GM18508 (cell line): ENCODE results near the gene MARK3.

ENCODE experiments used
- ATAC-seq: cut with Tn5 transposase; IDR thresholded peaks from one replicate; pipeline ENCODE4 v1.9.1; 2021; ENCODE audit warnings: moderate number of reproducible peaks; ENCODE audit not compliant: insufficient read depth, unreplicated experiment

Gene MARK3

DNA sequence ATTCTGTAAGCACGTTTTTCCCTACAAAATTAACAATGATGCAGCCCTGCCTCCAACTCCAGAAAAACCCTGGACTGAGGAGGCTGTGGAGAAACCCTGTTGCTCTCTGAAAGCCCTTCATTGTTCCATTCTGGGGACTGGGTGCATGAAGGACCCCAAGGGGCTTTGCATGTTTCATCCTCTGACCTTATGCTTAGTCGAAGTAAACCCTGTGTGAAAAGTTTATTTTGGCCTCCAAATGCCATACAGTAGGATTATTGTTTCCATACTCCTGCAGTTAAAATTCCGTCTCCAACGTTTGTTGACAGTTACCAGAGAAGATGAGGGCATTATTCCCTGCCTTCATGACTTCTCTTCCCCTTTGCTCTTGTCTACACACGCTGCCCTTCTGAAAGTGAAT is 91.4 kb downstream of the MARK3 start:
- ATAC-seq: no peak

- ATAC-seq: peak; percentile 78
Observed at GRCh38 chr14:103480595-103480994, 95.4 kb downstream of the MARK3 start.

- no peak for ATAC-seq
Observed at GRCh38 chr14:103483600-103483999, 98.4 kb downstream of the MARK3 start.

- no peak for ATAC-seq
Observed at GRCh38 chr14:103485504-103485903, 100.3 kb downstream of the MARK3 start.

GRCh38 chr14:103488071-103488470 is 102.9 kb downstream of the MARK3 start:
- ATAC-seq: no peak

GRCh38 chr14:103488960-103489359 is 103.7 kb downstream of the MARK3 start:
- no peak for ATAC-seq

DNA sequence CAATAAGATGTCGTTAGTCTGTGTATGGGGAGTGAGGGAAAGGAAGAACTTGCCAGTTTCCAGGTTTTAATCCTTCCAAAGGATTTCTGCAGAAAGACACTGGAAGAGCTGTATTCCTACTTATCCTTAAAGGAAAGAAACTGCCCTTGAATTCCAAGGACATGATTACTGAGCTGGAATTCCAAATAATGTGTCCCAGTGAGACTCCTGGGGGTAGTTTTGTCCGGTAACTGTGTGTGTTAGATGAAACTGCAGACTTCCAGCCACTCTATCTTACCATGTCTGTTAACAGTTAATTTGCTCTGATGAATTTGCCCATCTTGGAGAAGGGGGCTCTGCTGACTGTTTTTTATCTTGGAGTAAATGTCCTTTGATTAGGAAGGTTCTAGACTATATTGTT is 104.4 kb downstream of the MARK3 start:
- no peak for ATAC-seq

- no peak for ATAC-seq
Observed at GRCh38 chr14:103491691-103492090, 106.5 kb downstream of the MARK3 start.

GRCh38 chr14:103492156-103492925 is 107.1 kb downstream of the MARK3 start:
- ATAC-seq: no peak

DNA sequence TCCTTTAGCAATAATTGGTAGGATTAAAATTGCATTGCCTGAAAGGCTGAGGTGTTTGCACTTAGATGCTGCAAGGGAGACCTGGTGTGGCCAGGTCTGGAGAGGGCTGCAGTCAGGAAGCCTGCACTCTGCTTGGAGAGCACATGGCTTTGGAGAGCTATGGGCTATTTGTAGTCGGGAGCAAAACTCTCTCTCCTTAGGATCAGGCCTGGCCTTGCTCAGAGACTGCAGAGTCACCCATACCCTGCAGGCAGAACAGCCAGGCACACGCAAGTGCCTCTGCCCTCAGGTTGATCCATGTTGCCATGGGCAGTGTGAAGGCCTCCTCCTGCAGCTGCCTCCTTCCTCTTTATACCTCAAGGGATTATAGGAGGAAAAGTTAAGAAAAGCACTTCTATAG is 110.6 kb downstream of the MARK3 start:
- no peak for ATAC-seq

DNA sequence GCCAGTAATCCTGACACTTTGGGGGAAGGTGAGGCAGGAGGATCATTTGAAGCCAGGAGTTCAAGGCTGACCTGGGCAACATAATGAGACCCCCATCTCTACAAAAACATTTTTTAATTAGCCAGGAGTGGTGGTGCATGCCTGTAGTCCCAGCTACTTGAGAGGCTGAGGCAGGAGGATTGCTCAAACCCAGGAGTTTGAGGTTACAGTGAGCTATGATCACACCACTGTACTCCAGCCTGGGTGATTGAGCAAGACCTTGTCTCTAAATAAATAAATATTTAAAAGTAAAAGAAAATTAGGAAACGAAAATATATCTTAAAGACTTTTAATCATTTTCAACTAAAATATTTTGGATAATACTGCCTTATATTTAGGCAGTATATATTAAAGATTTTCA is 111.6 kb downstream of the MARK3 start:
- no peak for ATAC-seq

GRCh38 chr14:103499709-103500108 is 114.5 kb downstream of the MARK3 start:
- no peak for ATAC-seq

DNA sequence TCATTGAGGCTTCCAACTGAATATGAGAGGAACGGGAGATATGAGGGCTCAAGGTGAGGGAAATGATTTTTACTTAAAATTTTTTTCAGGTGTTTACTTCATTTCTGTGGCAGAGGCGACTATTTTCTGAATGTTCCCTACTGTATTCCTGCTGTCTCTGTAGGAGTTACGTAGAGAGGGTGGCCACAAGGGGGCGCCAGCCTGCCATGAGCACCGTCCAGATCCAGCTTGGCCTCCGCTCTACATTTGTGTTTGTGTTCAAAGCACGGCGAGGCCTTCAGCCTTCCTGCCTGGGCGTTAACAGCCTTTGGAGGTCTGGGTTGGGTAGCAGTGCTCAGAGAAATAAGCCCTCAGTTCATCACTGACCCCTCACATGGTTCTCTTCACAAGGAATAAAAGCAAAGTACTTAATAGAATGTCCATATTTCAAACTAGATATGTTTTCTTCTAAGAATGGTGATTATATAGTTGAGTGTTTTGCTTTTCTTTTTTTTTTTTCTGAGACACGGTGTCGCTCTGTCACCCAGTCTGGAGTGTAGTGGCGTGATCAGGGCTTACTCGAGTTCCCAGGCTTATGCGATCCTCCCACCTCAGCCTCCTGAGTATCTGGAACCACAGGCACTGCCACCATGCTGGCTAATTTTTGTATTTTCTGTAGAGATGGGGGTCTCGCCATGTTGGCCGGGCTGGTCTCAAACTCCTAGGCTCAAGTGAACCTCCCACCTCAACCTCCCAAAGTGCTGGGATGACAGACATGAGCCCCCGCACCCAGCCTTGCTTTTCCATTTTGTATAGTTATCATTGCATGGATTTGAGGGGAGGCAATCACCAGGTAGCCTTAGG is 115.2 kb downstream of the MARK3 start:
- no peak for ATAC-seq

DNA sequence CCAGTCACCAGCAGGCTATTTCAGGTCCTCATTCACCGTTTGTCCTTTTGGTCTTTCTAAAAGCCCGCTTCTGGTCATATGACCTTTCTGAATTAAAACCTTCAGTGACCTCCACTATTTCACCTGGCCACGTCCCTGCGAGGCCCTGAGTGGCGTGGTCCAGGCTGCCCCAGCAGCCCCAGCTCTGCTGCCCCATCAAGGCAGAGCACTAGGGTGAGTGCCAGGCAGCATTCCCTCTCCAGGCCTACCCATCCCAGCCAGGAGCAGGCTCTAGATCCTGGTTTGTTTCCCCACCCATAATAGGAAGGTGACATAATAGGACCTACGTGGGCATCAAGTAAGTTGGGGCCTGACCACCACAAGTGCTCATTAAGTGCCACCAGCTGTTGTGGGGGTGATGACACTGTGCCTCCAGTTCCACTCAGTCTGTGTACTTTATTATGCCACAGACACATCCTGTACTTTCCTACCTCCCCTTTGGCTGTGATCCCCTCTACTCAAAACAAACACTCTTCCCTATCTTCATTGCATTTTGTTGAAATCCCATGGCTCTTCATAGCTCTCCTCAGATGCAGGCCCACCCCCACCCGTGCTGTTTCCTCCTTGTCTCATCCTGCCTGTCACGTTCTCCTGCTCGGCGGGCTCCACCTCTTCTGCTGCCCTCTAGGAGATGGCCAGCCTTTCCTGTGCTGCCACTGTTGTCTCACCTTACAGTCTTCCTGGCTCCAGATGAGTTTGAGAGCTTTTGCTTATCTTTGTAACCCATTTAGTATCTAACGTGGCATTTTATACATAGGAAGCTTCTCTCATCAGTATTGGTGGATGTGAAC is 116.0 kb downstream of the MARK3 start:
- ATAC-seq: no peak

- no peak for ATAC-seq
Observed at GRCh38 chr14:103501921-103502669, 116.9 kb downstream of the MARK3 start.

- no peak for ATAC-seq
Observed at GRCh38 chr14:103502877-103503276, 117.7 kb downstream of the MARK3 start.

DNA sequence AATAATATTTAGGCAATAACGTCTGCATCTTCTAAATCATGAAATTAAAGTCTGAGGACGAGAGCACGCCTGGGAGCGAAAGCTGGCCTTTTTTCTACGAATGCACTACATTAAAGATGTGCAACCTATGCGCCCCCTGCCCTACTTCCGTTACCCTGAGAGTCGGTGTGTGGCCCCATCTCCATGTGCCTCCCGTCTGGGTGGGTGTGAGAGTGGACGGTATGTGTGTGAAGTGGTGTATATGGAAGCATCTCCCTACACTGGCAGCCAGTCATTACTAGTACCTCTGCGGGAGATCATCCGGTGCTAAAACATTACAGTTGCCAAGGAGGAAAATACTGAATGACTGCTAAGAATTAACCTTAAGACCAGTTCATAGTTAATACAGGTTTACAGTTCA is 118.1 kb downstream of the MARK3 start:
- ATAC-seq: no peak

DNA sequence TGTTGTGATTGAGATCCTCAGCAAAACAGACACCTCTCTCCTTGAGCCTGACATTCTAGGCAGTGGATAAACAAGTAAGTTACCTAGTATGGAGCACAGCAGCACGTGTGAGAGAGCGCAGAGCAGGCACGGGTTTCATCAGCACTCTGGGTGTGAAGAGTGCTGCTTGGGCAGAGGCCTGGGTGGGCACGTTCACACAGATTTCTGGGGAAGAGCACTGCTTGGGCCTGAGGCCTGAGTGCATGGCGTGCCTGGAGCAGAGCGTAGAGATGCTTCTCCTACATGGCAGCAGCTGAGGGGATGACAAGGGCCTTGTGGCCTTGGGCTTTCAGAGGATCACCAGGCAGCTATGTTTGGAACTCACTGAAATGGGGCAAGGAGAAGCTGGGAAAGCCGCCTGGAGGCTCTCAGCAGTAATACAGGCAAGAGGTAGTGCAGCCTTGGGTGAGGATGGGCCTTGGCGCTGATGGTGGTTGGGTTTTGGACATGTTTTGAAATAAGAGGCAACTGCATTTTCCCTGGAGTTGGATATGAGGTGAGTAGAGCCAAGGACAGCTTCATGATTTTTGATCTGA is 119.9 kb downstream of the MARK3 start:
- no peak for ATAC-seq

GRCh38 chr14:103507751-103508150 is 122.5 kb downstream of the MARK3 start:
- ATAC-seq: no peak
